Neuron (in vitro differentiated cells): ENCODE data around the gene OR7A5.
A peak's percentile ranks its signal among the peaks of the same experiment; 100 is the strongest.
"Not testable (repeated sequence)": the region's sequence is repeated elsewhere in the genome, so short reads cannot be mapped to it uniquely, and the experiment has no call there.

Source experiments
- H2AFZ ChIP-seq: one replicate; pipeline ENCODE4 v1.6.1; 2013; ENCODE audit warnings: low read depth, mild to moderate bottlenecking, inconsistent platforms, low read length, moderate library complexity
- H3K27me3 ChIP-seq: one replicate; pipeline ENCODE4 v1.6.1; 2013; ENCODE audit warnings: low read length; ENCODE audit not compliant: insufficient read depth
- H3K36me3 ChIP-seq: one replicate; pipeline ENCODE4 v1.6.1; 2013; ENCODE audit warnings: low read length; ENCODE audit not compliant: insufficient read depth
- H3K4me1 ChIP-seq: one replicate; pipeline ENCODE4 v1.6.1; 2013; ENCODE audit warnings: low read length; ENCODE audit not compliant: insufficient read depth
- H3K4me3 ChIP-seq: 2 replicates; pipeline ENCODE4 v1.5.1; 2013; ENCODE audit warnings: mild to moderate bottlenecking, low read length, moderate library complexity
- H3K9me3 ChIP-seq: one replicate; pipeline ENCODE4 v1.6.1; 2013; ENCODE audit warnings: low read length

The OR7A5 gene

GRCh38 chr19:14814982-14815652 lies 19.9 kb downstream of the OR7A5 start:
- Histone ChIP-seq H2AFZ (no peak overlapping the region), H3K4me3 (no peak overlapping the region), H3K4me1 (no peaks in the 10 kb centered on the region), H3K36me3 (no peaks in the 10 kb centered on the region), H3K9me3 (peaks cover 2% of the 10 kb centered on the region), H3K27me3 (peaks cover 9% of the 10 kb centered on the region)

DNA sequence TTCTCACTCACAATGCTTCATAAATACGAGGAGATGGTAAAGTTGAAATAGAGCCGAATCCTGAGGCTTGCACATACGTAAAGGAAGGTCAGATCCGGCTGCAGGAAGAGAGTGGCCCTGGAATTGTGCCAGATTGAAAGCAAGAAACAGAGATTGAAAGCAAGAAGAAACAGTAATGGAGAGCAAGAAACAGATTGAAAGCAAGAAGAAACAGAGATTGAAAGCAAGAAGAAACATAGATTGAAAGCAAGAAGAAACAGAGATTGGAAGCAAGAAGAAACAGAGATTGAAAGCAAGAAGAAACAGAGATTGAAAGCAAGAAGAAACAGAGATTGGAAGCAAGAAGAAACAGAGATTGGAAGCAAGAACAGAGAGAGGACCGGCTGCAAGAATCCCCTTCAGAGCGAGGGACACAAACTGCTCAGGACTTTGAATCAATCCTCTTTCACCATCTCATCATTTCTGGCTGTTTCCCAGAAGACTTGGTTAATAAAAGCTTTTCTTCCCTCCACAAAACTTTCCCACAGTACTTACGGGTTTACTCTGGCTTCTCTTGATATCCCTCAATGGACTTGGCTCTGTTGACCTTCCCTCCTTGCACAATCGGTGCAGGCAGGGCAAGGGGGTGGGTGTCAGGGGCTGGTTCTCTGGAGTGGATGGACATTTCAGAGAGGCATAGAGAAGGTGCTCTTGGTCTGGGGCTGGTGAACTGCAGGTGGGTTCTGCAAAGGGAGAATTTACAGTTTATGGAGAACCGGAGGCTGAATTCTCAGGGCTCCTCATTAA lies 25.5 kb downstream of the OR7A5 start:
- Histone ChIP-seq H3K4me1 (no peaks in the 10 kb centered on the region), H2AFZ (peak overlapping the region; percentile 36), H3K36me3 (no peaks in the 10 kb centered on the region), H3K27me3 (peaks cover 20% of the 10 kb centered on the region), H3K4me3 (no peak overlapping the region), H3K9me3 (no peaks in the 10 kb centered on the region)

DNA sequence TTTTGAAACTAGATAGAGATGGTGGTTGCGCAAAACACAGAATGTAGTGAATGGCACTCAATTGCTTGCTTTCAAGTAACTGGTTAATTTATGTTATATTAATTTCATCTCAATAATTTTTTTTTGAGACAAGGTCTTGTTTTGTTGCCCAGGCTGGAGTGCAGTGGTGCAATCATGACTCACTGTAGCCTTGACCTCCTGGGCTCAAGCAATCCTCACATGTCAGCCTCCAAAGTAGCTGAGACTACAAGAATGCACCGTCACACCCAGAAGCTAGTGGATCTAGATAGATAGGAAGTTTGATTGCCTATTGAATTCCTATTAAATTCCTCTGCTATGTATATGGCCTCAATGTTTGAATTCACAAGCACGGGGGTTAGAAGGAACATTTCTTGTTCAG lies 30.2 kb downstream of the OR7A5 start:
- H3K9me3 ChIP-seq, result no peaks in the 10 kb centered on the region
- H2AFZ ChIP-seq, result no peak overlapping the region
- H3K4me1 ChIP-seq, result peaks cover 3% of the 10 kb centered on the region
- peaks cover 8% of the 10 kb centered on the region for H3K27me3 ChIP-seq
- no peak overlapping the region for H3K4me3 ChIP-seq
- H3K36me3 ChIP-seq, result no peaks in the 10 kb centered on the region

DNA sequence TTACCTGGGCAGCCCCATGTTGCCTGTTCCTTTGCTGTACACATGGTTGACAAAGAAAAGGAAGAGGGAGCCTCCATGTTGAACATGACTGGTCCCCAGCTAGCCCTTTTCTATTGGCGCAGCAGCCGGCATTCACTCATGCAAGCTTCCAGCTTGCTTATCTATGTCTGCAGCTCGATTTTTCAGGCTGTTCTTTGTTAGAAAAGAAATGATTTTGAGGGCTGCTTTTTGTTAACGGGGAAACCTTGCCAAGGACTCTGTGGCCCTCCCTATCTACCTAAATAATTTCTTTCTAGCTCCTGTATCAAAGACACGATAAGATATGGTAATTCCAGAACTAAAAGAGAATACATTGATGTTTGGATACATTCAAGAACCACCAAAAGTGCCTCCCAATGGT lies 36.2 kb downstream of the OR7A5 start:
- no peaks in the 10 kb centered on the region for H3K9me3 ChIP-seq
- peaks cover 3% of the 10 kb centered on the region for H3K4me1 ChIP-seq
- peaks cover 3% of the 10 kb centered on the region for H3K27me3 ChIP-seq
- no peak overlapping the region for H3K4me3 ChIP-seq
- H3K36me3 ChIP-seq, result no peaks in the 10 kb centered on the region
- no peak overlapping the region for H2AFZ ChIP-seq

GRCh38 chr19:14796021-14796420 lies 39.0 kb downstream of the OR7A5 start:
- Histone ChIP-seq H3K4me1 (peaks cover 3% of the 10 kb centered on the region), H2AFZ (no peak overlapping the region), H3K36me3 (no peaks in the 10 kb centered on the region), H3K9me3 (no peaks in the 10 kb centered on the region), H3K27me3 (peaks cover 3% of the 10 kb centered on the region), H3K4me3 (no peak overlapping the region)

DNA sequence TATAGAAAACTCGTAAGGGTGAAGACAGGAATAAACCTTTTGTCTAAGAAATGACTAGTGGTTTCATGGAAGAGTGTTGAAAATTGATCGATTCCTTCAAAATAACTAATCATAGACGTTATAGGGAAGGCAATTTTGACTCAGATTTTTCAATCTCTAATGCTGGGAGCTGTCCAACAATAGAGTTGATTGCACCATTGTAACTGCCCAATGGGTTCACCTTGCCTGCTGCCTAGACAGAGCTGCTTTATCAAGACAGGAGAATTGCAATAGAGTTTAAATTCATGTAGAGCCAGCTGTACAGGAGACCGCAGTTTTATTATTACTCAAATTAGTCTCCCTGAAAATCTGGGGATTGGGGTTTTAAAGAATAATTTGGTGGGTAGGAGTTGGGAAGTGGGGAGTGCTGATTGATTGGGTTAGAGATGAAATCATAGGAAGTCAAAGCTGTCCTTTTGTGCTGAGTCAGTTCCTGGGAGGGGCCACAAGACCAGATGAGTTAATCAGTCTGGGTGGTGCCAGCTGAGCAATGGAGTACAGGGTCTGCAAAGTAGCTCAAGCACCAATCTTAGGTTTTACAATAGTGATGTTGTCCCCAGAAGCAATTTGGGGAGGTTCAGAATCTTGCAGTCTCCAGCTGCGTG lies 39.8 kb downstream of the OR7A5 start:
- Histone ChIP-seq H3K4me3 (no peak overlapping the region), H3K9me3 (no peaks in the 10 kb centered on the region), H3K27me3 (peaks cover 3% of the 10 kb centered on the region)

DNA sequence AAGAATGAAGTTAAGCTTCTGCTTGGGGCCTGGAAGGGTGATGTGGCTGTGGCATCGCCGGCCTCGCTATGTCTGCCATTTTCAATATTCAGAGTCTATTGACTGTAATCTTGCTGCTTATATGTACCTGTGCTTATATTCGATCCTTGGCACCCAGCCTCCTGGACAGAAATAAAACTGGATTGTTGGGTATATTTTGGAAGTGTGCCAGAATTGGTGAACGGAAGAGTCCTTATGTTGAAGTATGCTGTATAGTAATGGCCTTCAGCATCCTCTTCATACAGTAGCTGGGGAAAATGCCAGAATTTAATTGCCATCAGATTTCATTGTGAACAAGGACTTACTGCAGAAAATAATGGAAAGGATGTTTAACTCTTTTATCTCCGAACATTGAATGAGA lies 42.7 kb downstream of the OR7A5 start:
- H3K27me3 ChIP-seq, H2AFZ ChIP-seq, H3K4me1 ChIP-seq, H3K36me3 ChIP-seq, H3K4me3 ChIP-seq, H3K9me3 ChIP-seq: not testable (repeated sequence)

More for the DNA sequence above, 39.8 kb downstream of the OR7A5 start:
- Histone ChIP-seq H3K36me3 (no peaks in the 10 kb centered on the region), H2AFZ (no peak overlapping the region), H3K4me1 (peaks cover 3% of the 10 kb centered on the region)

DNA sequence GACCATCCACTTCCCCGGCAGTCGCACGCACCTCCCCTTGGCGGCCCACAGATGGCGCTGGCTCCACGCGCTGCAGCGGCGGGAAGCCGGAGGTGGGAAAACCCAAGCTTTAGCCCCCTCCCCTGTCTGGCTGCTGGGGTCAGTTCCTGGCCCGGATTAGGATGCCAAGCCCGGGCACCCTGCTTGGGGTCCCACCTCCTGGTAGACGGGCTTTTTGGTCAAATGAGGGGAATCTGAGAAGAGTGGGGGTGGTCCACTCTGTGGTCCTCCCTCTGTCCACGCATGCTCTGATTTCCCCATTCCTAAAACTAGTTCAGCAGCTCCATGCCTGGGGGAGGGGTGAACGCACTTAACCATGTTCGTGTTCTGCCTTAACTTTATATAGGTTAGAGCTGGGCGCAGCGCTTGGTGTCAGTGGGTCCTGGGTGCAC lies 48.5 kb downstream of the OR7A5 start:
- peaks cover 2% of the 10 kb centered on the region for H3K27me3 ChIP-seq
- H3K4me1 ChIP-seq, result no peaks in the 10 kb centered on the region
- no peaks in the 10 kb centered on the region for H3K9me3 ChIP-seq
- no peak overlapping the region for H3K4me3 ChIP-seq
- H2AFZ ChIP-seq, result no peak overlapping the region
- no peaks in the 10 kb centered on the region for H3K36me3 ChIP-seq

DNA sequence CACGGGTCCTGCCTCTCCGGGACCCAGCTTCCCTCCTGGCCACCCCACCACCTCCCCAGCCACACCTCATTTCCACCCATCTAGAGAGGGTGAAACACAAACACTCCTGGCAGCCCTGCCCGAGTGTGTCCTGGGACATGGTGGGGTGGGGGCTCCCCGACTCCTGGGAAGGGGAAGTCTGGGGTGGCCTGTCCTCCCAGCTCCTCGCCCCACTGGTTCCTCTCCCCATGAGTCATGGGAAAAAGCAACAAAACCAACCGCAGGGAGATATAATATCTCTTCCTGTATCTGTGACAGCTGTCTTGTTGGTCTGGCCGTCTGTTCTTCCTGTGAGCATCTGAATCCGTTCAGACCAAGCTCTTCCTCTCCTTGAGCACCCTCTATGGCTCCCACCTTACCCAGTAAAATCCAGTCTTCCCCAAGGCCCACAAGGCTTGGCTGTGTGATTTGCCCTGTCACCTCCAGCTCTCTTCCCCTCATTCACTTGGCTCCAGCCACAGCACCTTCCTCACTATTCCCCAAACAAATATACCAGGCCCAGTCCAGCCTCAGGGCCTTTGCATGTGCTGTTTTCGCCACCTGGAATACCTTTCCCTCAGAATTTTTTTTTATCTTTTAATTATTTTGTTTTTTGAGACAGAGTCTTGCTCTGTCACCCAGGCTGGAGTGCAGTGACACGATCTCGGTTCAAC lies 49.7 kb downstream of the OR7A5 start:
- H3K36me3 ChIP-seq, H2AFZ ChIP-seq, H3K27me3 ChIP-seq, H3K4me1 ChIP-seq, H3K9me3 ChIP-seq, H3K4me3 ChIP-seq: not testable (repeated sequence)

DNA sequence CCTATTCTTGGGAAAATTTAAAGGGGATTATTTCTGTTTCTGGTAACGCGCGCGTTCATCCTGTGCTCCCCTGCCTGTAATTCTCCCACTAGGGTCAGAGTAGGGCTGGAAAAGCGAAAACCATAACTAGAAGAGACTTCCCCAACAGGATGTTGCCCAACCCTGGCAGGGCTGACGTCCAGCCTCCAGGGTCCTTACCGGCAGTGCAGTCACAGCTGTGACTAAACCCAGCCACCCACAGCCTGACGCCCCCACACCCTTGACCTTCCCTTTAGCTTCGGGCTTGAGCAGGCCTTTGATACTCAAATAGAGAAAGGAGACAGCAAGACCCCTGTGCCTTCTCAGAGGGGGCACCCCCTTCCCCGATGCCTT lies 50.3 kb downstream of the OR7A5 start:
- H3K4me3 ChIP-seq, H3K36me3 ChIP-seq, H3K9me3 ChIP-seq, H2AFZ ChIP-seq, H3K27me3 ChIP-seq, H3K4me1 ChIP-seq: not testable (repeated sequence)

GRCh38 chr19:14783410-14783998 lies 51.5 kb downstream of the OR7A5 start:
- H2AFZ ChIP-seq, H3K27me3 ChIP-seq, H3K4me3 ChIP-seq, H3K9me3 ChIP-seq, H3K36me3 ChIP-seq, H3K4me1 ChIP-seq: not testable (repeated sequence)

- Histone ChIP-seq H3K27me3 (peaks cover 4% of the 10 kb centered on the region), H3K36me3 (no peaks in the 10 kb centered on the region), H3K4me3 (no peak overlapping the region), H3K9me3 (no peaks in the 10 kb centered on the region), H3K4me1 (no peaks in the 10 kb centered on the region), H2AFZ (no peak overlapping the region)
Observed at GRCh38 chr19:14782626-14783409, 52.2 kb downstream of the OR7A5 start.
